K562 (cell line): ENCODE measurements around the gene TMX1. TPM values are rescaled to one million over a fixed set of nuclear protein-coding genes. Genes with fewer than 3 reads are reported as not detected.

Experiments
- ATAC-seq: fragments of 200-7000 bp; cut with Tn5 transposase; 3 replicates; pipeline ENCODE4 v1.9.1; 2020; ENCODE audit warnings: moderate library complexity
- BruUV-seq: library from RNA; stranded (reverse); fragments of 400-500 nt; replicated peaks from 2 replicates; lab custom pipeline; 2021; lab: Mats Ljungman, UMichigan
- CTCF ChIA-PET: fragments of 300-600 bp; formaldehyde crosslinking; extraction: SDS; loops from one replicate; lab custom pipeline; 2021; ENCODE audit warnings: low intra/inter-chr PET ratio; lab: Yijun Ruan, JAX
- POLR2A ChIA-PET: fragments of 300-600, 350-650 bp; sonication (Branson Sonifier 250); formaldehyde crosslinking; extraction: SDS; loops from one replicate; lab custom pipeline; 2021; ENCODE audit warnings: antibody characterized with exemption, inconsistent platforms; lab: Yijun Ruan, JAX
- DNase-seq, 4 experiments: peaks; one replicate each; pipeline versions ENCODE4 v3.0.0 to v3.0.0-alpha.2; 2011 to 2018; ENCODE audit warnings: low spot score in 3 of 4, mixed read lengths in 3 of 4; ENCODE audit errors: extremely low read depth in 1 of 4
- FAIRE-seq: peaks from 2 replicates; lab custom pipeline; 2011; peaks lifted over from hg19 to GRCh38; lab: Jason Lieb, UNC
- H2AFZ ChIP-seq: 2 replicates; pipeline ENCODE4 v1.6.0; 2011; ENCODE audit warnings: low read depth, low read length, control low read depth, inconsistent platforms
- H3K27ac ChIP-seq: fragments of 200-600 bp; 3 replicates; pipeline ENCODE4 v1.8.0; 2011; ENCODE audit warnings: low read depth, mild to moderate bottlenecking, control low read depth, inconsistent platforms, low read length, moderate library complexity, mixed read lengths; ENCODE audit errors: extremely low read depth
- H3K27me3 ChIP-seq, 2 experiments: fragments of 300-600 bp in 1 of 2; 2 replicates in 1 of 2; 3 replicates in 1 of 2; pipeline versions ENCODE4 v1.6.0 to v1.8.0; 2011; ENCODE audit warnings: inconsistent platforms in 2 of 2, low read length in 2 of 2, mild to moderate bottlenecking in 1 of 2, mixed read lengths in 1 of 2, moderate library complexity in 1 of 2; ENCODE audit not compliant: control insufficient read depth in 2 of 2, insufficient read depth in 2 of 2
- H3K36me3 ChIP-seq: fragments of 300-600 bp; 3 replicates; pipeline ENCODE4 v1.8.0; 2011; ENCODE audit warnings: mild to moderate bottlenecking, low read length, inconsistent platforms; ENCODE audit not compliant: control insufficient read depth, insufficient read depth
- H3K4me1 ChIP-seq, 2 experiments: fragments of 200-600 bp in 1 of 2; replicated peaks in 1 of 2; 2 replicates in 1 of 2; 3 replicates in 1 of 2; pipeline versions ENCODE4 v1.5.1 to v1.8.0; 2011; ENCODE audit warnings: inconsistent platforms in 2 of 2, low read length in 2 of 2, mild to moderate bottlenecking in 1 of 2, mixed read lengths in 1 of 2, moderate library complexity in 1 of 2; ENCODE audit not compliant: control insufficient read depth in 2 of 2, insufficient read depth in 2 of 2
- H3K4me2 ChIP-seq: 2 replicates; pipeline ENCODE4 v1.6.1; 2011; ENCODE audit warnings: low read length, control low read depth, inconsistent platforms, mixed read lengths; ENCODE audit not compliant: insufficient read depth
- H3K4me3 ChIP-seq: fragments of 200-600 bp; sonication (generic), shearing (Covaris generic); 2 replicates; pipeline ENCODE4 v1.5.1; 2016; ENCODE audit warnings: control low read depth, inconsistent platforms
- H3K79me2 ChIP-seq: fragments of 200-600 bp; 3 replicates; pipeline ENCODE4 v1.8.0; 2011; ENCODE audit warnings: low read length, inconsistent platforms; ENCODE audit not compliant: control insufficient read depth, insufficient read depth
- H3K9ac ChIP-seq, 2 experiments: 2 replicates each; pipeline versions ENCODE4 v1.6.0 to v1.6.1; 2011; ENCODE audit warnings: low read depth in 2 of 2, low read length in 2 of 2, control low read depth in 1 of 2, inconsistent platforms in 1 of 2, mild to moderate bottlenecking in 1 of 2, mixed read lengths in 1 of 2; ENCODE audit not compliant: insufficient read depth in 1 of 2
- H3K9me1 ChIP-seq: one replicate; pipeline ENCODE4 v1.6.0; 2011; ENCODE audit warnings: inconsistent platforms, mild to moderate bottlenecking, low read length, moderate library complexity; ENCODE audit not compliant: control insufficient read depth, insufficient read depth
- H3K9me3 ChIP-seq: replicated peaks from 2 replicates; pipeline ENCODE4 v1.5.1; 2011; ENCODE audit warnings: low read depth, low read length, inconsistent platforms; ENCODE audit not compliant: control insufficient read depth, insufficient read depth
- H4K20me1 ChIP-seq: replicated peaks from 2 replicates; pipeline ENCODE4 v1.6.1; 2011; ENCODE audit warnings: low read length, inconsistent platforms, mixed read lengths; ENCODE audit not compliant: control insufficient read depth, insufficient read depth
- FOXK1 ChIP-seq: sonication (generic); formaldehyde crosslinking; IDR thresholded peaks from 2 replicates; pipeline ENCODE4 v1.8.0; 2022; ENCODE audit warnings: missing genetic modification reagents, mild to moderate bottlenecking, borderline replicate concordance
- HDAC6 ChIP-seq: IDR thresholded peaks from 2 replicates; pipeline ENCODE4 v1.6.1; 2012; ENCODE audit warnings: low read depth, mild to moderate bottlenecking, control low read depth, inconsistent platforms, low read length, moderate library complexity
- RBM15 ChIP-seq: fragments of 200-400 bp; formaldehyde crosslinking; IDR thresholded peaks from 2 replicates; pipeline ENCODE4 v1.6.1; 2018; ENCODE audit warnings: mild to moderate bottlenecking, low read length, moderate library complexity; ENCODE audit not compliant: insufficient read depth
- RUNX1 ChIP-seq: sonication (generic); IDR thresholded peaks from 2 replicates; pipeline ENCODE4 v1.6.1; 2016; ENCODE audit warnings: antibody characterized with exemption, low read depth
- WGBS: fragments of 100-300 bp; shearing (Covaris generic); methylation state at CpG from one replicate; pipeline ENCODE4 v1.1.6; 2016; ENCODE audit warnings: low coverage, mixed read lengths; ENCODE audit not compliant: insufficient coverage; ENCODE audit errors: missing lambda C conversion rate; 5-methylcytosine and 5-hydroxymethylcytosine counted together
- in situ Hi-C: fragments of 300-500 bp; cut with MboI; formaldehyde crosslinking; loops from 4 replicates; pipeline ENCODE4 v1.15.0; 2018; ENCODE audit warnings: inconsistent platforms, mixed read lengths
- intact Hi-C: fragments of 100-400 bp; cut with micrococcal nuclease; formaldehyde crosslinking; loops from 2 replicates; pipeline ENCODE4 v1.14.2; 2022
- polyA plus RNA-seq, 8 experiments: library from polyadenylated mRNA; depleted of rRNA in 4 of 8; stranded (reverse) in 5 of 8; unstranded in 3 of 8; fragments of >200 nt; fragmentation: Nextera tagmentation in 2 of 8; fragmentation: Illumina TruSeq in 1 of 8; extraction: Ambion mirVana in 2 of 8; extraction: Trizol in 1 of 8; gene quantifications; 2 replicates each; pipeline versions ENCODE4 v1.2.1 to v1.2.3, GENCODE V29; 2011 to 2014; ENCODE audit warnings: inconsistent platforms in 1 of 8, missing spikeins in 1 of 8
- total RNA-seq, 7 experiments: library from RNA; depleted of rRNA in 6 of 7; stranded (reverse); fragments of >200 nt in 6 of 7; fragmentation: Illumina TruSeq in 2 of 7; extraction: Trizol in 2 of 7; gene quantifications; 2 replicates each; pipeline versions ENCODE4 v1.2.1 to v1.2.3, GENCODE V29; 2011 to 2021; ENCODE audit warnings: low replicate concordance in 1 of 7
- TF ChIP-seq, protein P1 (sequence below): fragments of 200-600 bp; sonication (generic); IDR thresholded peaks from one replicate; pipeline ENCODE4 v1.6.1; 2012; ENCODE audit warnings: mild to moderate bottlenecking, low read depth, low read length, inconsistent platforms
- TF ChIP-seq, protein P2 (sequence below): fragments of 450-650 bp; conservative IDR thresholded peaks from 2 replicates; pipeline ENCODE4 v1.6.1; 2016; ENCODE audit warnings: missing genetic modification characterization, low read depth, mild to moderate bottlenecking, missing compliant biosample characterization, moderate library complexity

Gene TMX1
- total and polyA plus RNA-seq, 9 of the 15 experiments (the other 6 are each of a cell fraction or from before 2014, with no cell fraction given) = 19.5 to 101 (median 34.7) TPM

DNA sequence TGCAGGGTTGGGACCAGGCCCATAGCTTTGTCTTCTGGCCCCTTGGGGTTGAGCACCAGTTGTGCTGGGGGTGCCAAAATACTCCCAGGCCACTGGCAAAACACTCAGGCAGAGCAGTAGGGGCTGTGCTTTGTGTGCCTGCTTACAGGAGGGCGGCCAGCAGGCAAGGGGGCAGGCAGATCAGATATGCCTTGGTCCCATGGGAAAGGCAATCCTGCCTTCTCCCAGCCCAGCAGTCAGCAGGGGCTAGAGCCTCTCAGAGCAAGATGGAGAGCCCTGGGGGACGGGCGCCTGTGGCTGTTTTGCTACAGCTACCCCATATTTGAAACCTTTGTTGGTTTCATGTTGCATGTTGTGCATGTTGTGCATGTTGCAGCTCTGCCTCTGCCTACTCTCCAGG, 36.2 kb upstream of the TMX1 start:
- intact Hi-C loops = no loop called here
- TF ChIP-seq HDAC6 = no peak
- no peak for TF ChIP-seq FOXK1 (CRISPR knock-in tag)
- TF ChIP-seq, protein P1, sequence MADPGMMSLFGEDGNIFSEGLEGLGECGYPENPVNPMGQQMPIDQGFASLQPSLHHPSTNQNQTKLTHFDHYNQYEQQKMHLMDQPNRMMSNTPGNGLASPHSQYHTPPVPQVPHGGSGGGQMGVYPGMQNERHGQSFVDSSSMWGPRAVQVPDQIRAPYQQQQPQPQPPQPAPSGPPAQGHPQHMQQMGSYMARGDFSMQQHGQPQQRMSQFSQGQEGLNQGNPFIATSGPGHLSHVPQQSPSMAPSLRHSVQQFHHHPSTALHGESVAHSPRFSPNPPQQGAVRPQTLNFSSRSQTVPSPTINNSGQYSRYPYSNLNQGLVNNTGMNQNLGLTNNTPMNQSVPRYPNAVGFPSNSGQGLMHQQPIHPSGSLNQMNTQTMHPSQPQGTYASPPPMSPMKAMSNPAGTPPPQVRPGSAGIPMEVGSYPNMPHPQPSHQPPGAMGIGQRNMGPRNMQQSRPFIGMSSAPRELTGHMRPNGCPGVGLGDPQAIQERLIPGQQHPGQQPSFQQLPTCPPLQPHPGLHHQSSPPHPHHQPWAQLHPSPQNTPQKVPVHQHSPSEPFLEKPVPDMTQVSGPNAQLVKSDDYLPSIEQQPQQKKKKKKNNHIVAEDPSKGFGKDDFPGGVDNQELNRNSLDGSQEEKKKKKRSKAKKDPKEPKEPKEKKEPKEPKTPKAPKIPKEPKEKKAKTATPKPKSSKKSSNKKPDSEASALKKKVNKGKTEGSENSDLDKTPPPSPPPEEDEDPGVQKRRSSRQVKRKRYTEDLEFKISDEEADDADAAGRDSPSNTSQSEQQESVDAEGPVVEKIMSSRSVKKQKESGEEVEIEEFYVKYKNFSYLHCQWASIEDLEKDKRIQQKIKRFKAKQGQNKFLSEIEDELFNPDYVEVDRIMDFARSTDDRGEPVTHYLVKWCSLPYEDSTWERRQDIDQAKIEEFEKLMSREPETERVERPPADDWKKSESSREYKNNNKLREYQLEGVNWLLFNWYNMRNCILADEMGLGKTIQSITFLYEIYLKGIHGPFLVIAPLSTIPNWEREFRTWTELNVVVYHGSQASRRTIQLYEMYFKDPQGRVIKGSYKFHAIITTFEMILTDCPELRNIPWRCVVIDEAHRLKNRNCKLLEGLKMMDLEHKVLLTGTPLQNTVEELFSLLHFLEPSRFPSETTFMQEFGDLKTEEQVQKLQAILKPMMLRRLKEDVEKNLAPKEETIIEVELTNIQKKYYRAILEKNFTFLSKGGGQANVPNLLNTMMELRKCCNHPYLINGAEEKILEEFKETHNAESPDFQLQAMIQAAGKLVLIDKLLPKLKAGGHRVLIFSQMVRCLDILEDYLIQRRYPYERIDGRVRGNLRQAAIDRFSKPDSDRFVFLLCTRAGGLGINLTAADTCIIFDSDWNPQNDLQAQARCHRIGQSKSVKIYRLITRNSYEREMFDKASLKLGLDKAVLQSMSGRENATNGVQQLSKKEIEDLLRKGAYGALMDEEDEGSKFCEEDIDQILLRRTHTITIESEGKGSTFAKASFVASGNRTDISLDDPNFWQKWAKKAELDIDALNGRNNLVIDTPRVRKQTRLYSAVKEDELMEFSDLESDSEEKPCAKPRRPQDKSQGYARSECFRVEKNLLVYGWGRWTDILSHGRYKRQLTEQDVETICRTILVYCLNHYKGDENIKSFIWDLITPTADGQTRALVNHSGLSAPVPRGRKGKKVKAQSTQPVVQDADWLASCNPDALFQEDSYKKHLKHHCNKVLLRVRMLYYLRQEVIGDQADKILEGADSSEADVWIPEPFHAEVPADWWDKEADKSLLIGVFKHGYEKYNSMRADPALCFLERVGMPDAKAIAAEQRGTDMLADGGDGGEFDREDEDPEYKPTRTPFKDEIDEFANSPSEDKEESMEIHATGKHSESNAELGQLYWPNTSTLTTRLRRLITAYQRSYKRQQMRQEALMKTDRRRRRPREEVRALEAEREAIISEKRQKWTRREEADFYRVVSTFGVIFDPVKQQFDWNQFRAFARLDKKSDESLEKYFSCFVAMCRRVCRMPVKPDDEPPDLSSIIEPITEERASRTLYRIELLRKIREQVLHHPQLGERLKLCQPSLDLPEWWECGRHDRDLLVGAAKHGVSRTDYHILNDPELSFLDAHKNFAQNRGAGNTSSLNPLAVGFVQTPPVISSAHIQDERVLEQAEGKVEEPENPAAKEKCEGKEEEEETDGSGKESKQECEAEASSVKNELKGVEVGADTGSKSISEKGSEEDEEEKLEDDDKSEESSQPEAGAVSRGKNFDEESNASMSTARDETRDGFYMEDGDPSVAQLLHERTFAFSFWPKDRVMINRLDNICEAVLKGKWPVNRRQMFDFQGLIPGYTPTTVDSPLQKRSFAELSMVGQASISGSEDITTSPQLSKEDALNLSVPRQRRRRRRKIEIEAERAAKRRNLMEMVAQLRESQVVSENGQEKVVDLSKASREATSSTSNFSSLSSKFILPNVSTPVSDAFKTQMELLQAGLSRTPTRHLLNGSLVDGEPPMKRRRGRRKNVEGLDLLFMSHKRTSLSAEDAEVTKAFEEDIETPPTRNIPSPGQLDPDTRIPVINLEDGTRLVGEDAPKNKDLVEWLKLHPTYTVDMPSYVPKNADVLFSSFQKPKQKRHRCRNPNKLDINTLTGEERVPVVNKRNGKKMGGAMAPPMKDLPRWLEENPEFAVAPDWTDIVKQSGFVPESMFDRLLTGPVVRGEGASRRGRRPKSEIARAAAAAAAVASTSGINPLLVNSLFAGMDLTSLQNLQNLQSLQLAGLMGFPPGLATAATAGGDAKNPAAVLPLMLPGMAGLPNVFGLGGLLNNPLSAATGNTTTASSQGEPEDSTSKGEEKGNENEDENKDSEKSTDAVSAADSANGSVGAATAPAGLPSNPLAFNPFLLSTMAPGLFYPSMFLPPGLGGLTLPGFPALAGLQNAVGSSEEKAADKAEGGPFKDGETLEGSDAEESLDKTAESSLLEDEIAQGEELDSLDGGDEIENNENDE = no peak
- no peak for TF ChIP-seq RUNX1
- no peak for TF ChIP-seq RBM15
- TF ChIP-seq, protein P2, sequence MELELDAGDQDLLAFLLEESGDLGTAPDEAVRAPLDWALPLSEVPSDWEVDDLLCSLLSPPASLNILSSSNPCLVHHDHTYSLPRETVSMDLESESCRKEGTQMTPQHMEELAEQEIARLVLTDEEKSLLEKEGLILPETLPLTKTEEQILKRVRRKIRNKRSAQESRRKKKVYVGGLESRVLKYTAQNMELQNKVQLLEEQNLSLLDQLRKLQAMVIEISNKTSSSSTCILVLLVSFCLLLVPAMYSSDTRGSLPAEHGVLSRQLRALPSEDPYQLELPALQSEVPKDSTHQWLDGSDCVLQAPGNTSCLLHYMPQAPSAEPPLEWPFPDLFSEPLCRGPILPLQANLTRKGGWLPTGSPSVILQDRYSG (tag) = no peak

More for the DNA sequence above, 36.2 kb upstream of the TMX1 start:
- no peak for ATAC-seq
- Histone ChIP-seq H3K27ac (no peak overlapping the region), H3K79me2 (no peaks in the 10 kb centered on the region), H3K36me3 (no peaks in the 10 kb centered on the region), H3K4me1 (no peaks in the 10 kb centered on the region), H4K20me1 (no peaks in the 10 kb centered on the region), H3K9me3 (no peaks in the 10 kb centered on the region), H3K4me3 (no peak overlapping the region), H3K4me2 (no peak overlapping the region), H3K9ac (no peak overlapping the region), H3K9me1 (no peaks in the 10 kb centered on the region), H3K27me3 (no peaks in the 10 kb centered on the region), H2AFZ (no peak overlapping the region)
- no peak for FAIRE-seq
- BruUV-seq = no TSS peak
- ChIA-PET CTCF (no interaction called here), POLR2A (no interaction called here)
- no peak for DNase-seq
- 7% methylated on average over 3 of the region's 3 CpGs for WGBS
- in situ Hi-C loops = no loop called here
